Measurements from ENCODE around the gene CCAR1. TPM values are rescaled to one million over a fixed set of nuclear protein-coding genes. Genes with fewer than 3 reads are reported as not detected.
"Not testable (repeated sequence)": the region's sequence is repeated elsewhere in the genome, so short reads cannot be mapped to it uniquely, and the experiment has no call there.

The CCAR1 gene
- total RNA-seq, 1 donor from 2014 or later: 98.8 TPM

DNA sequence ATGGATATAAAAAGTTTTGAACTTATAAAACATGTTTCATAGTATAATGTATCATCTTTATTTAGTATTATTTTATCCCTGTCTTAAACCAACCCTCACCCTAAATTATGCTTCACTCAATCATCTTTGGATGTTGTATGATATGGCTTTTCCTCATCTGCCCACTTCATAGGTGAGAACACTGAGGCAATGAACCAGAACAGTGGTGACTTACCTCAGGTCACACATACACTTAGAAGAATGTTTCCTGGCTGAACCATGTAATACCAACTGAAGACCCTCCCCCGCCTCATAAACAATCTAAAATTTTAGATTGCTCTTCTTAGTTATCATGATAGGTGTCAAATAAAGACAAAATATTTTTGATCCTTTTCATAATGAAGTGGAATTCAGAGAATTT, 83.7 kb downstream of the CCAR1 start:
- Mint-ChIP-seq H3K4me3 (no peak overlapping the region), H3K4me1 (peaks cover 4% of the 10 kb centered on the region), H3K27ac (no peak overlapping the region), H3K27me3 (no peaks in the 10 kb centered on the region), H3K36me3 (ENCODE audit: low read depth) (no peaks in the 10 kb centered on the region), H3K9me3 (no peaks in the 10 kb centered on the region)
- intact Hi-C loops (cut with micrococcal nuclease): no loop called here
- ChIA-PET CTCF (no interaction called here), POLR2A (no interaction called here)
- ATAC-seq (ENCODE audit: low read depth): no peak
- TF ChIP-seq, protein P1, sequence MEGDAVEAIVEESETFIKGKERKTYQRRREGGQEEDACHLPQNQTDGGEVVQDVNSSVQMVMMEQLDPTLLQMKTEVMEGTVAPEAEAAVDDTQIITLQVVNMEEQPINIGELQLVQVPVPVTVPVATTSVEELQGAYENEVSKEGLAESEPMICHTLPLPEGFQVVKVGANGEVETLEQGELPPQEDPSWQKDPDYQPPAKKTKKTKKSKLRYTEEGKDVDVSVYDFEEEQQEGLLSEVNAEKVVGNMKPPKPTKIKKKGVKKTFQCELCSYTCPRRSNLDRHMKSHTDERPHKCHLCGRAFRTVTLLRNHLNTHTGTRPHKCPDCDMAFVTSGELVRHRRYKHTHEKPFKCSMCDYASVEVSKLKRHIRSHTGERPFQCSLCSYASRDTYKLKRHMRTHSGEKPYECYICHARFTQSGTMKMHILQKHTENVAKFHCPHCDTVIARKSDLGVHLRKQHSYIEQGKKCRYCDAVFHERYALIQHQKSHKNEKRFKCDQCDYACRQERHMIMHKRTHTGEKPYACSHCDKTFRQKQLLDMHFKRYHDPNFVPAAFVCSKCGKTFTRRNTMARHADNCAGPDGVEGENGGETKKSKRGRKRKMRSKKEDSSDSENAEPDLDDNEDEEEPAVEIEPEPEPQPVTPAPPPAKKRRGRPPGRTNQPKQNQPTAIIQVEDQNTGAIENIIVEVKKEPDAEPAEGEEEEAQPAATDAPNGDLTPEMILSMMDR (IDR thresholded peaks at IDR 0.05): no peak
- no peak for DNase-seq

DNA sequence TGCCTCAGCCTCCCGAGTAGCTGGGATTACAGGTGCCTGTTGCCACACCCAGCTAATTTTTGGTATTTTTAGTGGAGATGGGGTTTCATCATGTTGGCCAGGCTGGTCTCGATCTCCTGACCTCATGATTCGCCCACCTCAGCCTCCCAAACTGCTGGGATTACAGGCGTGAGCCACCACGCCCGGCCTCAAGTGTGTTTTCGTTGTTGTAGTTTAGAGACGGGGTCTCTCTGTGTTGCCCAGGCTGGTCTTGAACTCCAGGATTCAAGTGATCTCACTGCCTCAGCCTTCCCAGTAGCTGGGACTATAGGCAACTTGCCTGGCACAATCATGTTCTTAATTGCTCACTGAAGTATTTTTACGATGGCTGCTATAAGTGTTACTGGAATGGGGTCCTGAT, 89.8 kb downstream of the CCAR1 start:
- H3K27ac Mint-ChIP-seq; DNase-seq; H3K4me3 Mint-ChIP-seq; CTCF ChIA-PET; H3K4me1 Mint-ChIP-seq; intact Hi-C loops (cut with micrococcal nuclease); ATAC-seq (ENCODE audit: low read depth); H3K9me3 Mint-ChIP-seq; H3K27me3 Mint-ChIP-seq; POLR2A ChIA-PET; H3K36me3 Mint-ChIP-seq (ENCODE audit: low read depth): not testable (repeated sequence)

DNA sequence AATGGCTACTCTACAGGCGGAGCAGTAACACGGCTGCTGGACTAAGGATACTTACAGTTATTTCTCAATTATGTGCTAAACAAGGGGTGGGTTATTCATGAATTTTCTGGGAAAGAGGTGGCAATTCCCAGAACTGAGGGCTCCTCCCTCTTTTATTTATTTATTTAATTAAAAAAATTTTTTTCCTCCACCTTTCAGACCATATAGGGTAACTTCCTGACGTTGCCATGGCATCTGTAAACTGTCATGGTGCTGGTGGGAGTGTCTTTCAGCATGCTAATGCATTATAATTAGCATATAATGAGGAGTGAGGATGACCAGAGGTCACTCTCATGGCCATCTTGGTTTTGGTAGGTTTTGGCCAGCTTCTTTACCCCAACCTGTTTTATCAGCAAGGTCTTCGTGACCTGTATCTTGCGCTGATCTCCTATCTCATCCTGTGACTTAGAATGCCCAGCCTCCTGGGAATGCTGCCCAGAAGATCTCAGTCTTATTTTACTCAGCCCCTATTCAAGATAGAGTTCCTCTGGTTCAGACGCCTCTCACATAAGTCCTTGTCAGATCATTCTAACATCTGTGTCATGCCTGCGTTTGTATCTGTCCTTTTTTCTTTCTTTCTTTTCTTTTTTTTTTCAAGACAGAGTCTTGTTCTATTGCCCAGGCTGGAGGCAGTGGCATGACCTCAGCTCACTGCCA, 90.4 kb downstream of the CCAR1 start:
- POLR2A ChIA-PET: no interaction called here
- H3K9me3 Mint-ChIP-seq: no peaks in the 10 kb centered on the region
- CTCF ChIA-PET: no interaction called here
- intact Hi-C loops (cut with micrococcal nuclease): no loop called here
- H3K27me3 Mint-ChIP-seq: no peaks in the 10 kb centered on the region
- no peak overlapping the region for H3K4me3 Mint-ChIP-seq
- TF ChIP-seq, protein P1 (IDR thresholded peaks at IDR 0.05): no peak
- H3K36me3 Mint-ChIP-seq (ENCODE audit: low read depth): no peaks in the 10 kb centered on the region
- ATAC-seq (ENCODE audit: low read depth) (no peak), DNase-seq (no peak)
- H3K27ac Mint-ChIP-seq: no peak overlapping the region
- H3K4me1 Mint-ChIP-seq: no peaks in the 10 kb centered on the region

DNA sequence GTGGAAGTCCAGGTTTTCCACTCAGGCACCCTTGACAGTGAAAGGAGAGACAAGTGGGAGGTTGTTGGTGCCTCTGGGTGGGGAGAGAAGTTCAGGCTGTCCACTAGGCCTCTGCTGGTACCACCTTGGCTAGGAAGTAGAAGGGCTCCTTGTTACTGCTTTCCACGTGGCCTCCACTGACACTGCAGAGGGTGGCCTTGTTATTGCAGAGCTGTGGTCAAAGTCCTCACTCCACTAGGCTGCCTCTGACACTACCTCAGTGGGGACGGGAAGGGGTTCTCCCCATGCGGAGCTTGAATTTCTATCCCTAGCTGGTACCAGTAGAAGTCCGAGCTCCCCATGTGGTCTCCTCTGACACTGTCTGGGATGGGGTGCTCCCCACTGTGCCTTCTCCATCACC, 91.4 kb downstream of the CCAR1 start:
- intact Hi-C loops (cut with micrococcal nuclease): no loop called here
- H3K4me3 Mint-ChIP-seq: no peak overlapping the region
- ChIA-PET POLR2A (no interaction called here), CTCF (no interaction called here)
- no peak for ATAC-seq (ENCODE audit: low read depth)
- no peak overlapping the region for H3K27ac Mint-ChIP-seq
- no peak for DNase-seq
- no peaks in the 10 kb centered on the region for H3K9me3 Mint-ChIP-seq
- H3K27me3 Mint-ChIP-seq: no peaks in the 10 kb centered on the region
- TF ChIP-seq, protein P1 (IDR thresholded peaks at IDR 0.05): no peak
- no peaks in the 10 kb centered on the region for H3K4me1 Mint-ChIP-seq
- H3K36me3 Mint-ChIP-seq (ENCODE audit: low read depth): no peaks in the 10 kb centered on the region

DNA sequence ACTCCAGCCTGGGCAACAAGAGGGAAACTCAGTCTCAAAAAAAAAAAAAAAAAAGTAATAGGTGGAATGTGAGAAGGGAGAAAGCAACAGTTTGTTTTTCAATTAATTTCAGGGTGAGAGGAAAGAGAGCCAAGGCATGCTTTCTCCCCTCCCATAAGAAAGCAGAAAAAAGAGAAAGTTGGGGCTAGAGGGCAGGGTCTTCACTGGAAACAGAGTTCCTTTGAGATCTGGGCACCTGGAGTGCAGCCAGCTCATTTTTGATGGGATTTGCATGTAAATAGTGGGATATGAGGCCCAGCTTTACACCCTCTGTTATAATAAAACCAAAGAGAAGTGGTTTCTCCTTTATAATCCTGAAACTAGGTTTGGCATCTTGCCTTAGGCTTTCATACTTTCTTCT, 92.5 kb downstream of the CCAR1 start:
- peaks cover 2% of the 10 kb centered on the region for H3K27me3 Mint-ChIP-seq
- TF ChIP-seq, protein P1 (IDR thresholded peaks at IDR 0.05): no peak
- POLR2A ChIA-PET: interaction anchor here (1.0 kb wide), 1 partner anchor 14 kb away, joined by 3 read pairs; the partner anchor contains the start of gene STOX1
- no peaks in the 10 kb centered on the region for H3K4me1 Mint-ChIP-seq
- intact Hi-C loops (cut with micrococcal nuclease): no loop called here
- ATAC-seq (ENCODE audit: low read depth) (no peak), DNase-seq (no peak)
- no peak overlapping the region for H3K4me3 Mint-ChIP-seq
- CTCF ChIA-PET: no interaction called here
- no peak overlapping the region for H3K27ac Mint-ChIP-seq
- H3K36me3 Mint-ChIP-seq (ENCODE audit: low read depth): no peaks in the 10 kb centered on the region
- no peaks in the 10 kb centered on the region for H3K9me3 Mint-ChIP-seq
